Measurements from ENCODE around the gene RBP4.

DNA sequence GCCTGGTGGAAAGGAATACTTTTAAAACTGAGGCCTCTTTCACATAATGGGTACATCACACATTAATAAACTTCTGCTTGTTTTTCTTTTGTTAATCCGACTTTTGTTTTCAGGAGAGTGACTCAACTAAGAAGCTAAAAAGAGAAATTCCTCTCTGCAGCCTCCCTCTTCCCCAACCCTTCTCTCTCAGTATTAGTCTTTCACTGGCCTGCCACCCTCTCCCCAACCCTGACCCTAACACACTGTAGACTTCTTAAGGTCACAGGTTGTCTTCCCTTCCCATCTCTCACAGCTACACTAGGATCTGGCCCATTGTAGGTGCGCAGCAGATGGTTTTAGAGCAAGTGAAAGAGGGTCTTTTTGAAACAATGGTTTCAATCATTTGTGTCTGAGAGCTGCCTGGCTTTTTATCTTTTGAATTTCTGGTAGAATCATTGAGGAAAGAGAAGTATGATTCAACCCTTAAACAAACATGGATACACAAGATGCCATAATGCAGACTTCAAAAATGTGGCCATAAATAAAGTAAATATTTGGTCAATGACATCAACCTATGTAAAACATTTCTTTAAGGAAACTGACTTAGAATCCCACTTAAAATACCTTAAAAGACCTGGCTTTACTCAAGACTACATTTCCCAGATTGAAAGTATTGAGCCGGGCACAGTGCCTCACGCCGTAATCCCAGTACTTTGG lies 52.5 kb downstream of the RBP4 start:
- TF ChIP-seq POLR2A (IDR thresholded peaks at IDR 0.05; ENCODE audit: low read length) = no peak
- no peak for TF ChIP-seq GATA1 (IDR thresholded peaks at IDR 0.05; ENCODE audit: low read depth, low read length)
